Panc1 (cell line): ENCODE results near the gene CBFB.

Experiments
- CTCF ChIP-seq: fragments of 450-650 bp; IDR thresholded peaks from 2 replicates; pipeline ENCODE4 v1.5.1; 2017; ENCODE audit warnings: mild to moderate bottlenecking
- POLR2AphosphoS5 ChIP-seq: IDR thresholded peaks from 2 replicates; pipeline ENCODE4 v1.6.1; 2012; ENCODE audit warnings: mild to moderate bottlenecking, low read depth, low read length, moderate library complexity

DNA sequence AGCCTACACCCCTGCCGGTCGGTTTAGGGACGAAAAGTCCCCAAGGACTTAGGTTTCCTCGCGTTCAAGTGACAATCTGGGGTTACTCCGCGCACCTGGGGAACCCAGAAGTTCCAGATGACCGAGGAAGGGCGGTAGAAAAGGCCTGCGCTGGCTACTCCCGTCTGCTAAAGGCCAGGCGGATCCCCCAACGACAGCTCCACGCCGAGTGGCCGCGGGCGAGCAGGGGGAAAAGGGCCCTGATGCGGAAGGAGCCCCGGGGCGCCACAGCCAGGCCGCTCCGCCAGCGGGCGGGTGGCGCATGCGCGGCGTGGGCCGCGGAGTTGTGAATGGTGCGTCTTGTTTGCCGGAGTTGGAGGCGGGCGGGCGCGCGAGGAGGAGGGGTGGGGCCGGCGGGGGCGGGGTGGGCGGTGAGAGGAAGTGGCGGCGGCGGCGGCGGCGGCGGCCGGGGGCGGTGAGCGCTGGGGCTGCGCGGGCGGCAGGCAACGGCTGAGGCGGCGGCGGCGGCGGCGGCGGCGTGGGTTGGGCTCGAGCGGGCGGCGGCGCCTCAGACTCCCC, at the start of gene CBFB:
- no peak for TF ChIP-seq CTCF
- peak; percentile 80 for TF ChIP-seq POLR2AphosphoS5
